SU-DHL-6 (cell line): ENCODE data around the gene BRD9.

Experiments
- EZH2phosphoT487 ChIP-seq: fragments of 200-600 bp; sonication (generic), shearing (Covaris generic); conservative IDR thresholded peaks from 2 replicates; pipeline ENCODE4 v1.6.1; 2018; ENCODE audit warnings: mild to moderate bottlenecking, antibody characterized with exemption, low read length, moderate library complexity, mixed read lengths
- TF ChIP-seq, protein P1 (sequence below): fragments of 200-600 bp; sonication (generic); IDR thresholded peaks from one replicate; pipeline ENCODE4 v1.5.1; 2017; ENCODE audit warnings: antibody characterized with exemption, mild to moderate bottlenecking, low read length, moderate library complexity; ENCODE audit not compliant: insufficient read depth, poor library complexity, severe bottlenecking

GRCh38 chr5:816176-816575 lies 76.4 kb downstream of the BRD9 start:
- TF ChIP-seq, protein P1, sequence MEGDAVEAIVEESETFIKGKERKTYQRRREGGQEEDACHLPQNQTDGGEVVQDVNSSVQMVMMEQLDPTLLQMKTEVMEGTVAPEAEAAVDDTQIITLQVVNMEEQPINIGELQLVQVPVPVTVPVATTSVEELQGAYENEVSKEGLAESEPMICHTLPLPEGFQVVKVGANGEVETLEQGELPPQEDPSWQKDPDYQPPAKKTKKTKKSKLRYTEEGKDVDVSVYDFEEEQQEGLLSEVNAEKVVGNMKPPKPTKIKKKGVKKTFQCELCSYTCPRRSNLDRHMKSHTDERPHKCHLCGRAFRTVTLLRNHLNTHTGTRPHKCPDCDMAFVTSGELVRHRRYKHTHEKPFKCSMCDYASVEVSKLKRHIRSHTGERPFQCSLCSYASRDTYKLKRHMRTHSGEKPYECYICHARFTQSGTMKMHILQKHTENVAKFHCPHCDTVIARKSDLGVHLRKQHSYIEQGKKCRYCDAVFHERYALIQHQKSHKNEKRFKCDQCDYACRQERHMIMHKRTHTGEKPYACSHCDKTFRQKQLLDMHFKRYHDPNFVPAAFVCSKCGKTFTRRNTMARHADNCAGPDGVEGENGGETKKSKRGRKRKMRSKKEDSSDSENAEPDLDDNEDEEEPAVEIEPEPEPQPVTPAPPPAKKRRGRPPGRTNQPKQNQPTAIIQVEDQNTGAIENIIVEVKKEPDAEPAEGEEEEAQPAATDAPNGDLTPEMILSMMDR = no peak
- TF ChIP-seq EZH2phosphoT487 = no peak
